Activated CD4-positive, CD25-positive, alpha-beta regulatory T cell (primary cell): ENCODE data around the gene GPR162.
A peak's percentile ranks its signal among the peaks of the same experiment; 100 is the strongest.

Source experiments
- DNase-seq, 4 experiments: peaks; one replicate each; lab custom pipeline; 2025; lab: John Stamatoyannopoulos, UW

GPR162 gene

GRCh38 chr12:6822426-6823135 lies 960 bp downstream of the GPR162 start:
- no peak for DNase-seq

DNA sequence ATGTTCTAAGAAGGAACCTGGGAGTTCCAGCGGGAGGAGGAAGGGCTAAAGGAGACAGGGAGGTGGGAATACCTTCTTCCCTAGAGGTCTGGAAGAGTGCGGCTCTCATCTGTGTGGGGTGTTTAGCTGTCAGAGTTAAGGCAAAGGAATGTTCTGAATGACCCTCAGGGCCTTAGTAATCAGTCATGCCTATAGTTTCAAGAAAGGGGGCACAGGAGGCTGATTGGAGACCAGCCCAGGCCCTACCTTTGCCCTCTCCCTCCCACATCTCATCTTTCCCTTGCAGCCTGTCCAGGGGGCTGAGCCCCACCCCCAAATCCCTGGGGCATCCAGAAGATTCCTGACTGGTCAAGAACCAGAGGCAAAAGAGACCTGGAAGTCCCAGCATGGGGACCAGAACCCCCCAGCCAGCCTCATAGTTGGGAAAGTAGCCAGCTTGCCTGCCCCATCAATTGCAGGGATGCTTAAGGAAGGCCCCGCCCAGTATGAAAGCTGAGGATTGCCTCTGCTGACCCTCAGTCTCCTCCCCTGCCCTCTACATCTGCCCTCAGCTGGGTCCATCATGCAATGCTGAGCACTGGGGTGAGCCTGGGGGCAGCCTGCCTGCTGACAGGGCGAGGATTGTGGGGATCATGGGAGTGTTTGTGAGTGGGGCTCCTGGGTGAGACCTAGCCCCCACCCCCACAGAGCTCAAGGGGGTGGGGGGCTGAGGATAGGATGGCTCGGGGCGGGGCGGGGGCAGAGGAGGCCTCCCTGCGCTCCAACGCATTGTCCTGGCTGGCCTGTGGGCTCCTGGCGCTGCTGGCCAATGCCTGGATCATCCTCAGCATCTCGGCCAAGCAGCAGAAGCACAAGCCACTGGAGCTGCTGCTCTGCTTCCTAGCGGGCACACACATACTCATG lies 1.8 kb downstream of the GPR162 start:
- no peak for DNase-seq

GRCh38 chr12:6824085-6824775 lies 2.6 kb downstream of the GPR162 start:
- no peak for DNase-seq

DNA sequence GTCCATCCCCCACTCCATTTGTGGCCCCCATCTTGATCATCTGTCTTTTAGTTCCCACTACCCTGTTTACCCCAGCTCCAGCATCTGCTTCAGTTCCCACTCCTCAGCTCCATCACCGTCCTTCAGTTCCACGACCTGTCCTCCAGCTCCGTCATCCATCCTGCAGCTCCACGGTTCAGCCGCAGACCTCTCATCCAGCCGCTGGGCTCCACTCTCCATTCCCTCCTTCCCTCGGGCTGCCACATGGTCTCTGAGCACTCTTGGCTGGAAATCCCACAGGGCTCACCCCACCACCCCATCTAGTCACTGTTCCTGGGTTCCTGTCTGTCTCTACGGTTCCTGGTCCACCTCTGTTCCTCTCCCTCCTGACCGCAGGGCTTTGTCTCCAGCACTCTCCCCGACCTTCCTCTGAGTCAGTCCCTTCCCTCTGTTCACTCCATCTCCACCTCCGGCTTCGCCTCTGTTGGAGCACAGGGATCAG lies 3.3 kb downstream of the GPR162 start:
- no peak for DNase-seq

DNA sequence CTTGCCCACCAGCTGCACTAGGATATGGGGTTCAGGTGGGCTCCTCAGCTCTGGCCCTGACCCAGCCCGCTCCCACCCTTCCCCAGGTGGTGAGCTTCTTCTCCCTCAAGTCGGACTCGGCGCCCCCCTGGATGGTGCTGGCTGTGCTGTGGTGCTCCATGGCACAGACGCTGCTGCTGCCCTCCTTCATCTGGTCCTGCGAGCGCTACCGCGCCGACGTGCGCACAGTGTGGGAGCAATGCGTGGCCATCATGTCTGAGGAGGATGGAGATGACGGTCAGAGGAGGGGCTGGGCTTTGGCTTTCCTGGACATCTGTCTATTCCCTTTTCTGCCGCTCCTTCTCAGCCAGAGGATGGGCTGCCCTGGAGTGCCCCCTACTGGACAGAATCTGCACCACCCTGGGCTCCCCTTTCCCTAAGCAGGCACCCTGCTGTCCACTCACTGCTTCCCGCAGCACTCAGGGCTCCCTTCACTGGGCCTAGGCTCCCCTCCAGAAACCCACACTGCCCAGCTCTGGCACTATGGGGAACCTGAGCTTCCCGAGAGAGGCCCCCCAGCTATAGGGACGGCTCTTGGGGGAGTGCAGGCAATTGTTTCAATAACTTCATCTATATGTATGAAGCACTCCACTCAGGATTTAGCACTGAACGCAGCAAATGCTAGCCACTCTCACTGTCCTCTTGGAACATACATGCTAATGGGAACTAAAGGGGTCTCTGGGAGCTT lies 3.9 kb downstream of the GPR162 start:
- peak; percentile 50 to 75 (median 62) for DNase-seq

DNA sequence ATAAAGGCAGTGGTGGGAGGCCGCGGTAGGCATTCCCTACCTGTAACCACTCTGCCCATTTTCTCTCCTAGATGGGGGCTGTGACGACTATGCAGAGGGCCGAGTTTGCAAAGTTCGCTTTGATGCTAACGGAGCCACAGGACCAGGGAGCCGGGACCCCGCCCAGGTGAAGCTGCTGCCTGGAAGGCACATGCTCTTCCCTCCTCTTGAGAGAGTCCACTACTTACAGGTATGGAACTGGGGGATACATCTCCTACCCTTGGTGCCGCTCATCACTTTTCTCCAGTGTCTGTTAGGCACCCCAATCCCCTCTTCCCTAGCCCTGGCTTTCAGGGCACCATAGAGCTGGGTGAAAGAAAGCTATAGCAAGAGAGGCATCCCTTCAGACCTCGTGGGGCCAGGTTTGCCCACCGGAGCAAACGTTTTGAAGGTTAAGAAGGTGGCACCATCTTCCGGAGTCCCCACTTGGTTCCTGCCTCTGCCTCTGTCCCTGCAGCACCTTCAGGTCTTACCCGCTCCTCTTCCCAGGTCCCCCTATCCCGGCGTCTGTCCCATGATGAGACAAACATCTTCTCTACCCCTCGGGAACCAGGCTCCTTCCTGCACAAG lies 4.6 kb downstream of the GPR162 start:
- DNase-seq: no peak

DNA sequence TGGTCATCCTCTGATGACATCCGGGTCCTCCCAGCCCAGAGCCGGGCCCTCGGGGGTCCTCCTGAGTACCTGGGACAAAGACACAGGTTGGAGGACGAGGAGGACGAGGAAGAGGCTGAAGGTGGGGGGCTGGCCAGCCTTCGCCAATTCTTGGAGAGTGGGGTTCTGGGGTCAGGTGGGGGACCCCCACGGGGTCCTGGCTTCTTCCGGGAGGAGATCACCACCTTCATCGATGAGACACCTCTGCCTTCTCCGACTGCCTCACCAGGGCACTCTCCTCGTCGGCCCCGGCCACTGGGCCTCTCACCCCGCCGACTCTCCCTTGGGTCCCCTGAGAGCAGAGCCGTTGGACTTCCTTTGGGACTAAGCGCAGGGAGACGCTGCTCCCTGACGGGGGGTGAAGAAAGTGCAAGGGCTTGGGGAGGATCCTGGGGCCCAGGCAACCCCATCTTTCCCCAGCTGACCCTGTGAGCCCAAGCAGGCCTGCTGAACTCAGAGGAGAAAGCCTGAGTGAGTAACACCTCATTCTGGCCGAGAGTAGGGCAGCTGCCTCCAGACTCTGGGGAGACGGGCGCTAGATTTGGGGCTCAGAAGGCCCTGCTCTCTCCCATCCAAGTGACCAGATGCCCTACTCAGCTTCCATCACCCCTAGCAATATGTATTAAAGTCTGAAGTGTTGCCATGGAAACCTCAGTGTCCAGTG lies 5.3 kb downstream of the GPR162 start:
- DNase-seq: no peak

- DNase-seq: peak in 1 of 4 experiments; percentile 21
These were observed 5.9 kb downstream of the GPR162 start for GRCh38 chr12:6827437-6827911.

DNA sequence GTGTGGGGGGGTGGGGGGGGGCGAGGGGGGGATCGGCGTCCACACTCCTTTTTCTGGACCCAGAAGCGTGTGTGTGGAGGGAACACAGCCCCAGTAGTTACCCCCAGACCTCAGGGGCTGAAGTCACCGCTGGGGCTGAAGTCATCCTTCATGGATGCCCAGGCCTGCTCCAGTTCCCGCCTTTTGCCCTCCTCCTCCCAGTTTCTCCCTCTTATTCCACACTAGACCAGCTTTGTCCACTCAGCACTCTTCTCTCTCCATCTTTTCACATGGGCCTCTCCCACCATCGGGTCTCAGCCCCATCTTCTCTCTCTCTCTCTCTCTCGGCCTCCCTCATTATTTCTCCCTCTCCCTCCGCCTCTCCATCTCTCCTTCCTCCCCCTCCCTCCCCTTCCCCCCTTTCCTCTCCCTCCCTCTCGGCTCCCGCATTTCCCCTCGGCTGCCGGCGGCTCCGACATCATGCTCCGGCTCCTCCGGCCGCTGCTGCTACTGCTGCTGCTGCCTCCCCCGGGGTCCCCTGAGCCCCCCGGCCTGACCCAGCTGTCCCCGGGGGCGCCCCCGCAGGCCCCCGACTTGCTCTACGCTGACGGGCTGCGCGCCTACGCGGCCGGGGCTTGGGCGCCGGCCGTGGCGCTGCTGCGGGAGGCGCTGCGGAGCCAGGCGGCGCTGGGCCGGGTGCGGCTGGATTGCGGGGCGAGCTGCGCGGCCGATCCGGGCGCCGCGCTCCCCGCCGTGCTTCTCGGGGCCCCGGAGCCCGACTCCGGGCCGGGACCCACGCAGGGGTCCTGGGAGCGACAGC lies 6.6 kb downstream of the GPR162 start, which contains the start of gene P3H3:
TSS of gene P3H3 (plus strand) at position 426 of the 799 bp plus-strand sequence. CDS start at position 460, 34 bp downstream.
- no peak for DNase-seq

GRCh38 chr12:6828781-6829535 lies 7.3 kb downstream of the GPR162 start:
- no peak for DNase-seq

GRCh38 chr12:6829536-6830220 lies 8.1 kb downstream of the GPR162 start:
- no peak for DNase-seq

GRCh38 chr12:6830286-6830890 lies 8.8 kb downstream of the GPR162 start:
- DNase-seq: no peak

- no peak for DNase-seq
These were observed 9.4 kb downstream of the GPR162 start for GRCh38 chr12:6830999-6831398.

- DNase-seq: no peak
These were observed 9.9 kb downstream of the GPR162 start for GRCh38 chr12:6831450-6831995.

DNA sequence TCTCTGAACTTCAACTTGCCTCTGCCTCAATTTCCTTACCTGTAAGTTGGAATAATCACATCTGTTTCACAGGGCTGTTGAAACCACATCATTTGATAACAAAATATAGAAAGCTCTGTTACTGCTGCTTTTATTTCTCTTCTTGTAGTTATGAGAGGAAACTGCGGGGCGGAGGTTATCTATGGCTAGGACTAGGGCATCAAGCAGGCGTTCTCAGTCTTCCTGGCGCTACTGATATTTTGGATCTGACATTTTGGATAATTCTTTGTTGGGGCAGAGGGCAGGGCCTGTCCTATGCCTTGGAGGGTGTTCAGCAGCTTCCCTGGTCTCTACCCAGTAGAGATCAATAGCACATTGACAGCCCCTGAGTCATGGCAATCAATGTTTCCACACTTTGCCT lies 10.5 kb downstream of the GPR162 start:
- no peak for DNase-seq

DNA sequence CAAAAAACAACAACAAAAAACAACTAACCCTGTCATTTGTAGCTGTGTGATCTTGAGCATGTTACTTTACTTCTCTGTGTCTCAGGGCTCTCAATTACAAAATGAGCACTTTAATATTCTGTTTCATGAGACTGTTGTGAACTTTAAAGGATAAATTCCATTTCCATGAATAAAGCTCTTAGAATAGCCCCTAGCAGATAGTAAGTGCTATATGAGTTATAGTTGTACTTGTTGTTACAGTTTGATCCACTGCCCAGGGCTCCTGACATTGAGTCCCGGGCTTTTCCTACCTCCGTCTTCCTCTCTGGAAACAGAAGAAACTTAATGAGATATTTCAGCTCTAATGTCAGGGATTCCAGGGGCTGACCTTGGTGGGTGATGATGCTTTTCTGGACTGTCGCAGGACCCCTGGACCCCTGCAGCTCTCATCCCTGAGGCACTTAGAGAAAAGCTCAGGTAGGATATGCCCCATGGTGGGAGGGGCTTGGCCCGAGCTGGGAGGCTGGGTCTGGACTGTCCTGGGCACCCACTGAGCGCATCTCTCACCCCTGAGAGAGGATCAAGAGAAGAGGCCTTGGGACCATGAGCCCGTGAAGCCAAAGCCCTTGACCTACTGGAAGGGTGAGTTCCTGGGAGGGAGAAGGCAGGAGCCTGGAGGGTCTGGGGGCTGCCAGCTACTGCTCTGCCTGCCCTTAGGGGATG lies 11.7 kb downstream of the GPR162 start:
- DNase-seq: no peak

- no peak for DNase-seq
These were observed 12.6 kb downstream of the GPR162 start for GRCh38 chr12:6834254-6834653.
